CD1c-positive myeloid dendritic cell (primary cell): Measurements from ENCODE around the gene C11orf24.
"Not testable (repeated sequence)": the region's sequence is repeated elsewhere in the genome, so short reads cannot be mapped to it uniquely, and the experiment has no call there.

ENCODE experiments used
- DNase-seq: peaks from one replicate; pipeline ENCODE4 v3.0.0-alpha.2; 2016; ENCODE audit errors: extremely low spot score

Gene C11orf24

GRCh38 chr11:68251765-68252164 lies 20.0 kb downstream of the C11orf24 start:
- peak; percentile 10 for DNase-seq

GRCh38 chr11:68244912-68245311 lies 26.9 kb downstream of the C11orf24 start:
- DNase-seq: not testable (repeated sequence)

GRCh38 chr11:68243847-68244246 lies 27.9 kb downstream of the C11orf24 start:
- not testable (repeated sequence) for DNase-seq

- no peak for DNase-seq
Measured at GRCh38 chr11:68242616-68243015, 29.2 kb downstream of the C11orf24 start.

- no peak for DNase-seq
Measured at GRCh38 chr11:68231621-68232020, 40.2 kb downstream of the C11orf24 start.

GRCh38 chr11:68229601-68230000 lies 42.2 kb downstream of the C11orf24 start:
- no peak for DNase-seq

- no peak for DNase-seq
Measured at GRCh38 chr11:68226421-68226820, 45.4 kb downstream of the C11orf24 start.

- no peak for DNase-seq
Measured at GRCh38 chr11:68224606-68225005, 47.2 kb downstream of the C11orf24 start.

- no peak for DNase-seq
Measured at GRCh38 chr11:68223275-68223674, 48.5 kb downstream of the C11orf24 start.

- no peak for DNase-seq
Measured at GRCh38 chr11:68221406-68221805, 50.4 kb downstream of the C11orf24 start.

- DNase-seq: no peak
Measured at GRCh38 chr11:68216171-68216938, 55.4 kb downstream of the C11orf24 start.

- DNase-seq: no peak
Measured at GRCh38 chr11:68215524-68216170, 56.1 kb downstream of the C11orf24 start.

GRCh38 chr11:68215087-68215445 lies 56.7 kb downstream of the C11orf24 start:
- DNase-seq: peak; percentile 84

- no peak for DNase-seq
Measured at GRCh38 chr11:68214173-68215086, 57.3 kb downstream of the C11orf24 start.

GRCh38 chr11:68213555-68214172 lies 58.1 kb downstream of the C11orf24 start:
- peak; percentile 93 for DNase-seq

- DNase-seq: peak; percentile 62
Measured at GRCh38 chr11:68213135-68213515, 58.6 kb downstream of the C11orf24 start, which contains the start of gene KMT5B. KMT5B (minus strand) TSS chr11:68213296; CDS start chr11:68190076, 23,220 bp downstream.

- DNase-seq: peak; percentile 85
Measured at GRCh38 chr11:68212421-68213134, 59.2 kb downstream of the C11orf24 start.

- DNase-seq: no peak
Measured at GRCh38 chr11:68211546-68211945, 60.2 kb downstream of the C11orf24 start.
